ENCODE results near the gene THSD4.

The THSD4 gene

DNA sequence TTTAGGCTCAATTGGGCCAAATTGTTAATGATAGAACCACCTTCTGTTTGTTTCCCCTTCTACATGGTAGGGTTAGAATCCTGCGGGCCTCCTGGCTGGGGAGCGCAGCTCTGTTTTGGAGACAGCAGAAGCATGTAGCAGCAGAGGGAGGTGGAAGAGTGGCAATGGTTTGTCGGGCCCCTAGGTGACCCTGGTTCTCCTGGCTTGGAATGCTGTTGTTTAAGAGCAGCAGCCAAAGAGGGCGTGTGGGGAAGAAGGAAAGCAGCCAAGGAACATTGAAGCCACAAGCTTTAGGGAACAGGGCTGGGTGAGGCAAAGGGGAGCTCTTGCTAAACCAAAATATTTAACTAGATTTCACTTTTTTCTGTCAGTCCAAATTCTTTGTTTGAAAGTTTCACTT is 481.4 kb downstream of the THSD4 start:
- no peaks in the 10 kb centered on the region for H3F3A ChIP-seq (ENCODE audit: control insufficient read depth, insufficient read depth)
- no peak for TF ChIP-seq EZH2phosphoT487 (IDR thresholded peaks at IDR 0.05; ENCODE audit: borderline replicate concordance, low read length)
- TF ChIP-seq, protein P1, sequence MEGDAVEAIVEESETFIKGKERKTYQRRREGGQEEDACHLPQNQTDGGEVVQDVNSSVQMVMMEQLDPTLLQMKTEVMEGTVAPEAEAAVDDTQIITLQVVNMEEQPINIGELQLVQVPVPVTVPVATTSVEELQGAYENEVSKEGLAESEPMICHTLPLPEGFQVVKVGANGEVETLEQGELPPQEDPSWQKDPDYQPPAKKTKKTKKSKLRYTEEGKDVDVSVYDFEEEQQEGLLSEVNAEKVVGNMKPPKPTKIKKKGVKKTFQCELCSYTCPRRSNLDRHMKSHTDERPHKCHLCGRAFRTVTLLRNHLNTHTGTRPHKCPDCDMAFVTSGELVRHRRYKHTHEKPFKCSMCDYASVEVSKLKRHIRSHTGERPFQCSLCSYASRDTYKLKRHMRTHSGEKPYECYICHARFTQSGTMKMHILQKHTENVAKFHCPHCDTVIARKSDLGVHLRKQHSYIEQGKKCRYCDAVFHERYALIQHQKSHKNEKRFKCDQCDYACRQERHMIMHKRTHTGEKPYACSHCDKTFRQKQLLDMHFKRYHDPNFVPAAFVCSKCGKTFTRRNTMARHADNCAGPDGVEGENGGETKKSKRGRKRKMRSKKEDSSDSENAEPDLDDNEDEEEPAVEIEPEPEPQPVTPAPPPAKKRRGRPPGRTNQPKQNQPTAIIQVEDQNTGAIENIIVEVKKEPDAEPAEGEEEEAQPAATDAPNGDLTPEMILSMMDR (IDR thresholded peaks at IDR 0.05; ENCODE audit: low read depth, low read length, poor library complexity, severe bottlenecking): no peak
- H3K79me2 ChIP-seq (ENCODE audit: control insufficient read depth, low read length): no peaks in the 10 kb centered on the region
- no peak overlapping the region for H3K27ac ChIP-seq (ENCODE audit: low read depth, low read length)
- H3K9me2 ChIP-seq (replicated peaks; ENCODE audit: control insufficient read depth, low read length): no peaks in the 10 kb centered on the region
- no peaks in the 10 kb centered on the region for H3K27me3 ChIP-seq (ENCODE audit: control insufficient read depth, low read length)
- no peaks in the 10 kb centered on the region for H3K4me1 ChIP-seq (ENCODE audit: control insufficient read depth, low read length)
- H3K36me3 ChIP-seq (ENCODE audit: control insufficient read depth, low read length): no peaks in the 10 kb centered on the region
- H3K4me2 ChIP-seq (ENCODE audit: low read length): no peak overlapping the region
- no peaks in the 10 kb centered on the region for H4K20me1 ChIP-seq (ENCODE audit: control insufficient read depth, insufficient read depth, low read depth, low read length)
- H3K4me3 ChIP-seq (ENCODE audit: low read length): no peak overlapping the region
- no peaks in the 10 kb centered on the region for H3K9me3 ChIP-seq (ENCODE audit: control insufficient read depth, insufficient read depth, low read length)

DNA sequence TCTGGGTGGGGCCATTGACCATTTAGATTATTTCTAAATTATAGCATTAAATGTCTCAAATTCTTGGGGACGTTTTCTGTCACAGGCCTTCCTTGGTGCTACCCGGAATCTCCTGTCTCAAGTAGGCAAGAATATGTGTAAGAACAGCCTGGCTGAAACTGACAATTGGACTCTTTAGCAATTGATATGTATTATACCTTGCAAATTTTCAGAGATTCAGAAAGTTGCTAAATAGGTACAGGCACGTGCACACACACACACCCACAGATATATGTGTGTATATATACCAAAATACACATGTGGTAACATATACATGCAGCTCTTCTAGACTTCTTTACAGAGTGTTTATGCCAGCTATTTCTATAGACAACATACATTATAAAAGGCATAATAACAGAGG is 481.9 kb downstream of the THSD4 start:
- Histone ChIP-seq H3F3A (ENCODE audit: control insufficient read depth, insufficient read depth) (no peaks in the 10 kb centered on the region), H3K79me2 (ENCODE audit: control insufficient read depth, low read length) (no peaks in the 10 kb centered on the region), H3K4me1 (ENCODE audit: control insufficient read depth, low read length) (no peaks in the 10 kb centered on the region), H3K4me3 (ENCODE audit: low read length) (no peak overlapping the region), H3K9me2 (replicated peaks; ENCODE audit: control insufficient read depth, low read length) (no peaks in the 10 kb centered on the region), H3K27ac (ENCODE audit: low read depth, low read length) (no peak overlapping the region), H4K20me1 (ENCODE audit: control insufficient read depth, insufficient read depth, low read depth, low read length) (no peaks in the 10 kb centered on the region), H3K4me2 (ENCODE audit: low read length) (no peak overlapping the region), H3K36me3 (ENCODE audit: control insufficient read depth, low read length) (no peaks in the 10 kb centered on the region), H3K27me3 (ENCODE audit: control insufficient read depth, low read length) (no peaks in the 10 kb centered on the region), H3K9me3 (ENCODE audit: control insufficient read depth, insufficient read depth, low read length) (no peaks in the 10 kb centered on the region)
- no peak for TF ChIP-seq EZH2phosphoT487 (IDR thresholded peaks at IDR 0.05; ENCODE audit: borderline replicate concordance, low read length)
- TF ChIP-seq, protein P1 (IDR thresholded peaks at IDR 0.05; ENCODE audit: low read depth, low read length, poor library complexity, severe bottlenecking): no peak

DNA sequence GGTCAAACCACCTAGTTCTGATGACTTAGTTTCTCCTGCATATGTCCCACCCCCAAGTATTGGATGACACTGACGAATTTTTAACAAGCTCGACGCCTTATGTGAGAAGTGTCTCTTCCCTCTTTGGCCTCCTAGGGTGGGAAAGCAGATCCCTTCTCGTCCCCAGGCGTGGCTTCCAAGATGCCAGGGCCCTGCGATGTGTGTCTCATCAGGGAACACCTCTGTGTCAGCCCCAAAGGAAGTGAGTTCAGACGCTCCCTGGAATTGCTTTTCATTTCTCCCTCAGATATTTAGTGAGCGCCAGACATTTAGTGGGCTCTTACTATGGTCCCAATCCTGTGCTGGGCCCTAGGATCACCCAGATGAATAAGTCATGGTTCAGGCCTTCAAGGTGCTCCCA is 482.4 kb downstream of the THSD4 start:
- no peak for TF ChIP-seq EZH2phosphoT487 (IDR thresholded peaks at IDR 0.05; ENCODE audit: borderline replicate concordance, low read length)
- TF ChIP-seq, protein P1 (IDR thresholded peaks at IDR 0.05; ENCODE audit: low read depth, low read length, poor library complexity, severe bottlenecking): no peak
- H3K79me2 ChIP-seq (ENCODE audit: control insufficient read depth, low read length): no peaks in the 10 kb centered on the region
- H3K4me2 ChIP-seq (ENCODE audit: low read length): no peak overlapping the region
- H3K4me3 ChIP-seq (ENCODE audit: low read length): no peak overlapping the region
- H3K36me3 ChIP-seq (ENCODE audit: control insufficient read depth, low read length): no peaks in the 10 kb centered on the region
- H3K9me3 ChIP-seq (ENCODE audit: control insufficient read depth, insufficient read depth, low read length): no peaks in the 10 kb centered on the region
- H3K27me3 ChIP-seq (ENCODE audit: control insufficient read depth, low read length): no peaks in the 10 kb centered on the region
- H3K9me2 ChIP-seq (replicated peaks; ENCODE audit: control insufficient read depth, low read length): no peaks in the 10 kb centered on the region
- no peaks in the 10 kb centered on the region for H4K20me1 ChIP-seq (ENCODE audit: control insufficient read depth, insufficient read depth, low read depth, low read length)
- no peaks in the 10 kb centered on the region for H3K4me1 ChIP-seq (ENCODE audit: control insufficient read depth, low read length)
- no peaks in the 10 kb centered on the region for H3F3A ChIP-seq (ENCODE audit: control insufficient read depth, insufficient read depth)
- H3K27ac ChIP-seq (ENCODE audit: low read depth, low read length): no peak overlapping the region

DNA sequence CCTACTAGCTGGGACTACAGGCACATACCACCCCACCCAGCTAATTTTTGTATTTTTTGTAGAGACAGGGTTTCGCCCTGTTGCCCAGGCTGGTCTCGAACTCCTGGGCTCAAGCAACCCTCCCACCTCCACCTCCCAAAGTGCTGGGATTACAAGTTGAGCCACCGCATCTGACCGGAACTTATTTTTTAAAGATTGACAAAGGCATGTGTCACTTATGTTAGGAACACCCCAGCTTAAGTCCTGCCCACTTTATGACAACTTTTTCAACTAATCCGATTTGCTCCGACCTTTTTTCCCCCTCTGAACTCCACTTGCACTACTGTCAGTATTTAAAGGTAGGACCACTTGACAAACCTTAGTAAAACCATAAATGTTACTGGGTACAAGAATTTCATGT is 483.5 kb downstream of the THSD4 start:
- no peak overlapping the region for H3K4me2 ChIP-seq (ENCODE audit: low read length)
- no peaks in the 10 kb centered on the region for H3K79me2 ChIP-seq (ENCODE audit: control insufficient read depth, low read length)
- no peaks in the 10 kb centered on the region for H3K9me3 ChIP-seq (ENCODE audit: control insufficient read depth, insufficient read depth, low read length)
- no peaks in the 10 kb centered on the region for H4K20me1 ChIP-seq (ENCODE audit: control insufficient read depth, insufficient read depth, low read depth, low read length)
- no peak overlapping the region for H3K4me3 ChIP-seq (ENCODE audit: low read length)
- H3K9me2 ChIP-seq (replicated peaks; ENCODE audit: control insufficient read depth, low read length): no peaks in the 10 kb centered on the region
- H3F3A ChIP-seq (ENCODE audit: control insufficient read depth, insufficient read depth): no peaks in the 10 kb centered on the region
- H3K36me3 ChIP-seq (ENCODE audit: control insufficient read depth, low read length): no peaks in the 10 kb centered on the region
- no peak overlapping the region for H3K27ac ChIP-seq (ENCODE audit: low read depth, low read length)
- no peak for TF ChIP-seq EZH2phosphoT487 (IDR thresholded peaks at IDR 0.05; ENCODE audit: borderline replicate concordance, low read length)
- TF ChIP-seq, protein P1 (IDR thresholded peaks at IDR 0.05; ENCODE audit: low read depth, low read length, poor library complexity, severe bottlenecking): no peak
- H3K27me3 ChIP-seq (ENCODE audit: control insufficient read depth, low read length): no peaks in the 10 kb centered on the region
- H3K4me1 ChIP-seq (ENCODE audit: control insufficient read depth, low read length): no peaks in the 10 kb centered on the region
